ENCODE data around the gene DOK4.

DNA sequence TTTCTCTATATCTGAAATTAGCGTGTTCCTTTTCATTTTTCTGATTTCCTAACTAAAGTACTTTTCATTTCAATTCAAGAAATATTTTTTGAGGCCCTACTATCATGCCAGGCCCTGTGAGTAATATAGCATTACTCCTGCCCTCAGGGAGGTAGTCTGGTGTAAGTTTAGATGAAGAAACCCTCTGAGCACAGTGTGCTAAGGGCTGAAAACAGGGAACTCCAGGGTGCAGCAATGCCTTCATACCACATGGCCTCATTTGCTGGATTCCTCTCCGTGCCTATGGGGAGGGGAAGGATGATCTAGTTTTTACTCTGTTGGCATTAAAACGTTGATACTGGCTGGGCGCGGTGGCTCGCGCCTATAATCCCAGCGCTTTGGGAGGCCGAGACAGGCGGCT lies 34.3 kb downstream of the DOK4 start:
- TF ChIP-seq, protein P1, sequence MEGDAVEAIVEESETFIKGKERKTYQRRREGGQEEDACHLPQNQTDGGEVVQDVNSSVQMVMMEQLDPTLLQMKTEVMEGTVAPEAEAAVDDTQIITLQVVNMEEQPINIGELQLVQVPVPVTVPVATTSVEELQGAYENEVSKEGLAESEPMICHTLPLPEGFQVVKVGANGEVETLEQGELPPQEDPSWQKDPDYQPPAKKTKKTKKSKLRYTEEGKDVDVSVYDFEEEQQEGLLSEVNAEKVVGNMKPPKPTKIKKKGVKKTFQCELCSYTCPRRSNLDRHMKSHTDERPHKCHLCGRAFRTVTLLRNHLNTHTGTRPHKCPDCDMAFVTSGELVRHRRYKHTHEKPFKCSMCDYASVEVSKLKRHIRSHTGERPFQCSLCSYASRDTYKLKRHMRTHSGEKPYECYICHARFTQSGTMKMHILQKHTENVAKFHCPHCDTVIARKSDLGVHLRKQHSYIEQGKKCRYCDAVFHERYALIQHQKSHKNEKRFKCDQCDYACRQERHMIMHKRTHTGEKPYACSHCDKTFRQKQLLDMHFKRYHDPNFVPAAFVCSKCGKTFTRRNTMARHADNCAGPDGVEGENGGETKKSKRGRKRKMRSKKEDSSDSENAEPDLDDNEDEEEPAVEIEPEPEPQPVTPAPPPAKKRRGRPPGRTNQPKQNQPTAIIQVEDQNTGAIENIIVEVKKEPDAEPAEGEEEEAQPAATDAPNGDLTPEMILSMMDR (IDR thresholded peaks at IDR 0.05), result no peak
- no peak for TF ChIP-seq POLR2AphosphoS5 (IDR thresholded peaks at IDR 0.05)
- no peak for TF ChIP-seq POLR2A (IDR thresholded peaks at IDR 0.05)

Measured in gastroesophageal sphincter (tissue), 3 donors.